MCF 10A (cell line): ENCODE measurements around the gene CRTAC1. TPM values are rescaled to one million over a fixed set of nuclear protein-coding genes. Genes with fewer than 3 reads are reported as not detected.

Source experiments
- BruUV-seq: library from RNA; stranded (reverse); fragments of 400-500 nt; replicated peaks from 2 replicates; lab custom pipeline; 2021; lab: Mats Ljungman, UMichigan
- CTCF ChIA-PET: fragments of 300-600 bp; sonication (Branson Sonifier 250); formaldehyde crosslinking; extraction: SDS; loops from one replicate; lab custom pipeline; 2021; ENCODE audit warnings: antibody characterized with exemption, inconsistent platforms; lab: Yijun Ruan, JAX
- POLR2A ChIA-PET: fragments of 300-600, 350-650 bp; sonication (Branson Sonifier 250); formaldehyde crosslinking; extraction: SDS; loops from one replicate; lab custom pipeline; 2020; ENCODE audit warnings: antibody characterized with exemption, inconsistent platforms; lab: Yijun Ruan, JAX
- DNase-seq: peaks from one replicate; pipeline ENCODE4 v3.0.0-alpha.2; 2018; ENCODE audit not compliant: unreplicated experiment
- H3K27ac Mint-ChIP-seq: one replicate; pipeline ENCODE4 v1.8.0; 2022; ENCODE audit warnings: mild to moderate bottlenecking, low read depth, mixed read lengths; ENCODE audit not compliant: unreplicated experiment
- H3K27me3 Mint-ChIP-seq: one replicate; pipeline ENCODE4 v1.8.0; 2022; ENCODE audit warnings: mixed read lengths; ENCODE audit not compliant: insufficient read depth, unreplicated experiment
- H3K36me3 Mint-ChIP-seq: one replicate; pipeline ENCODE4 v1.8.0; 2022; ENCODE audit warnings: mild to moderate bottlenecking, moderate library complexity, mixed read lengths; ENCODE audit not compliant: insufficient read depth, unreplicated experiment
- H3K4me1 Mint-ChIP-seq: one replicate; pipeline ENCODE4 v1.8.0; 2022; ENCODE audit warnings: mixed read lengths; ENCODE audit not compliant: insufficient read depth, unreplicated experiment
- H3K4me3 Mint-ChIP-seq: one replicate; pipeline ENCODE4 v1.8.0; 2022; ENCODE audit warnings: mild to moderate bottlenecking, moderate library complexity, mixed read lengths; ENCODE audit not compliant: unreplicated experiment
- H3K9me3 Mint-ChIP-seq: one replicate; pipeline ENCODE4 v1.8.0; 2022; ENCODE audit warnings: mixed read lengths; ENCODE audit not compliant: unreplicated experiment
- CTCF ChIP-seq: fragments of 200-600 bp; IDR thresholded peaks from one replicate; pipeline ENCODE4 v1.8.0; 2022; ENCODE audit warnings: antibody characterized with exemption, mild to moderate bottlenecking; ENCODE audit not compliant: unreplicated experiment
- intact Hi-C: fragments of 100-400 bp; cut with micrococcal nuclease; formaldehyde crosslinking; loops from 2 replicates; pipeline ENCODE4 v1.14.1; 2022
- total RNA-seq: library from RNA; stranded (reverse); gene quantifications from 2 replicates; pipeline ENCODE4 v1.2.3, GENCODE V29; 2022

Gene CRTAC1
- total RNA-seq, 1 experiment from 2014 or later, result not detected

GRCh38 chr10:97916586-97916985 is 113.8 kb downstream of the CRTAC1 start:
- Mint-ChIP-seq H3K4me3 (no peak overlapping the region), H3K4me1 (no peaks in the 10 kb centered on the region), H3K36me3 (no peaks in the 10 kb centered on the region), H3K27me3 (peaks cover 64% of the 10 kb centered on the region), H3K9me3 (no peaks in the 10 kb centered on the region), H3K27ac (no peak overlapping the region)
- no TSS peak for BruUV-seq
- POLR2A ChIA-PET, result no interaction called here
- DNase-seq, result no peak
- TF ChIP-seq CTCF, result no peak
- intact Hi-C loops, result loop anchor here (5.0 kb wide), 1 partner anchor 111 kb away; no protein-coding TSS in a partner anchor
- CTCF ChIA-PET, result interaction anchor here (0.7 to 12.1 kb wide), 4 partner anchors 12 to 134 kb away, joined by 6 to 347 read pairs (median 30); no protein-coding TSS in a partner anchor

GRCh38 chr10:97915346-97916131 is 114.9 kb downstream of the CRTAC1 start:
- no peak for TF ChIP-seq CTCF
- no peaks in the 10 kb centered on the region for H3K4me1 Mint-ChIP-seq
- H3K27ac Mint-ChIP-seq, result no peak overlapping the region
- no peak for DNase-seq
- H3K27me3 Mint-ChIP-seq, result peaks cover 57% of the 10 kb centered on the region
- CTCF ChIA-PET, result interaction anchor here (0.5 to 12.1 kb wide), 44 partner anchors 8 to 1676 kb away, joined by 3 to 347 read pairs (median 4); no protein-coding TSS in a partner anchor
- H3K9me3 Mint-ChIP-seq, result no peaks in the 10 kb centered on the region
- POLR2A ChIA-PET, result interaction anchor here (1.6 kb wide), 1 partner anchor 126 kb away, joined by 9 read pairs; no protein-coding TSS in a partner anchor
- no TSS peak for BruUV-seq
- intact Hi-C loops, result loop anchor here (2.0 to 5.0 kb wide), 2 partner anchors 112 to 393 kb away; no protein-coding TSS in a partner anchor
- H3K36me3 Mint-ChIP-seq, result no peaks in the 10 kb centered on the region
- no peak overlapping the region for H3K4me3 Mint-ChIP-seq

GRCh38 chr10:97914837-97915211 is 115.6 kb downstream of the CRTAC1 start:
- intact Hi-C loops, result loop anchor here (1.0 to 5.0 kb wide), 4 partner anchors 112 to 394 kb away; no protein-coding TSS in a partner anchor
- ChIA-PET CTCF (interaction anchor here (0.5 to 12.1 kb wide), 53 partner anchors 9 to 1675 kb away, joined by 3 to 347 read pairs (median 4); no protein-coding TSS in a partner anchor), POLR2A (interaction anchor here (1.6 kb wide), 1 partner anchor 126 kb away, joined by 9 read pairs; no protein-coding TSS in a partner anchor)
- BruUV-seq, result no TSS peak
- Mint-ChIP-seq H3K27me3 (peaks cover 51% of the 10 kb centered on the region), H3K36me3 (no peaks in the 10 kb centered on the region), H3K4me3 (no peak overlapping the region), H3K9me3 (no peaks in the 10 kb centered on the region), H3K27ac (no peak overlapping the region), H3K4me1 (no peaks in the 10 kb centered on the region)
- peak; percentile 71 for DNase-seq
- TF ChIP-seq CTCF, result peak; percentile 94
